Gastroesophageal sphincter (tissue), 4 donors: ENCODE results near the gene CECR2. TPM values are rescaled to one million over a fixed set of nuclear protein-coding genes. Genes with fewer than 3 reads are reported as not detected.
A peak's percentile ranks its signal among the peaks of the same experiment; 100 is the strongest.

Source experiments
- ATAC-seq: fragments of 150-250 bp; one replicate; pipeline ENCODE4 v1.9.1; 2016; ENCODE audit warnings: mild to moderate bottlenecking, moderate library complexity
- H3K27ac ChIP-seq, 4 donors: fragments of 200-600 bp; sonication (generic) in 3 of 4; 1 replicate in 3 of 4; 2 replicates in 1 of 4; pipeline ENCODE4 v1.5.1; 2016 to 2019
- H3K27me3 ChIP-seq: fragments of 200-600 bp; sonication (generic); one replicate; pipeline ENCODE4 v1.5.1; 2019
- H3K36me3 ChIP-seq, 2 donors: fragments of 200-600 bp; sonication (generic); one replicate each; pipeline ENCODE4 v1.5.1; 2019; ENCODE audit warnings: control low read depth in 1 of 2
- H3K4me1 ChIP-seq, 3 donors: fragments of 200-600 bp; sonication (generic); 1 replicate in 2 of 3; 2 replicates in 1 of 3; pipeline ENCODE4 v1.5.1; 2016 to 2019; ENCODE audit warnings: control low read depth in 2 of 3
- H3K4me3 ChIP-seq, 2 donors: fragments of 200-600 bp; sonication (generic); one replicate each; pipeline ENCODE4 v1.5.1; 2019; ENCODE audit warnings: mild to moderate bottlenecking in 1 of 2, moderate library complexity in 1 of 2
- H3K9me3 ChIP-seq, 3 donors: fragments of 200-600 bp; sonication (generic); one replicate each; pipeline ENCODE4 v1.5.1; 2017 to 2019; ENCODE audit warnings: control low read depth in 2 of 3
- CTCF ChIP-seq, 4 experiments: fragments of 200-600 bp in 2 of 4; fragments of 450-650 bp in 2 of 4; sonication (generic) in 1 of 4; IDR thresholded peaks; one replicate each; pipeline ENCODE4 v1.5.1; 2017 to 2019; ENCODE audit warnings: antibody characterized with exemption in 4 of 4, mild to moderate bottlenecking in 2 of 4, moderate library complexity in 2 of 4
- EP300 ChIP-seq: sonication (generic); formaldehyde crosslinking; IDR thresholded peaks from one replicate; pipeline ENCODE4 v1.6.1; 2017; ENCODE audit warnings: antibody characterized with exemption, mild to moderate bottlenecking
- POLR2A ChIP-seq, 2 donors: fragments of 450-650 bp; IDR thresholded peaks; one replicate each; pipeline ENCODE4 v1.6.1; 2017; ENCODE audit warnings: antibody characterized with exemption in 2 of 2, mild to moderate bottlenecking in 2 of 2, moderate library complexity in 1 of 2
- POLR2AphosphoS5 ChIP-seq: sonication (generic); formaldehyde crosslinking; IDR thresholded peaks from one replicate; pipeline ENCODE4 v1.6.1; 2017; ENCODE audit warnings: antibody characterized with exemption
- WGBS, 2 donors: methylation state at CpG; one replicate each; pipeline ENCODE4 v1.1.5; 2018; ENCODE audit warnings: low coverage in 1 of 2; 5-methylcytosine and 5-hydroxymethylcytosine counted together
- total RNA-seq, 4 donors: library from RNA; depleted of rRNA; stranded (reverse); fragments of >200 nt; gene quantifications; one replicate each; pipeline ENCODE4 v1.1.0, GENCODE V29; 2016

The CECR2 gene
- total RNA-seq, 4 donors from 2014 or later, result 0.72 to 1.7 (median 1.2) TPM

GRCh38 chr22:17581631-17582030, 212.4 kb downstream of the CECR2 start:
- ATAC-seq, result no peak
- Histone ChIP-seq H3K27me3 (peaks cover 8% of the 10 kb centered on the region), H3K9me3 (no peaks in the 10 kb centered on the region), H3K36me3 (no peaks in the 10 kb centered on the region), H3K4me3 (no peak overlapping the region), H3K27ac (no peak overlapping the region), H3K4me1 (peaks cover 0 to 11% (median 0%) of the 10 kb centered on the region in 3 donors)
- no CpG with 5 or more reads among the region's 17 CpGs for WGBS, 2 donors
- no peak for TF ChIP-seq CTCF (IDR thresholded peaks at IDR 0.05)
- TF ChIP-seq POLR2AphosphoS5, result no peak
- no peak for TF ChIP-seq EP300
- TF ChIP-seq POLR2A (IDR thresholded peaks at IDR 0.05), result no peak

GRCh38 chr22:17583151-17583550, 213.9 kb downstream of the CECR2 start:
- WGBS, 2 donors, result 70% methylated on average over 2 of the region's 10 CpGs; no CpG with 5 or more reads in 1 of the 2 donors

GRCh38 chr22:17586831-17587440, 217.7 kb downstream of the CECR2 start:
- 87% methylated on average over 10 of the region's 14 CpGs; no CpG with 5 or more reads in 1 of the 2 donors for WGBS, 2 donors
- Histone ChIP-seq H3K27me3 (no peaks in the 10 kb centered on the region), H3K36me3 (peaks cover 0 to 24% of the 10 kb centered on the region in 2 donors), H3K9me3 (no peaks in the 10 kb centered on the region), H3K4me3 (no peak overlapping the region), H3K4me1 (no peaks in the 10 kb centered on the region), H3K27ac (no peak overlapping the region)
- no peak for TF ChIP-seq CTCF (IDR thresholded peaks at IDR 0.05)
- no peak for TF ChIP-seq POLR2AphosphoS5
- no peak for TF ChIP-seq POLR2A (IDR thresholded peaks at IDR 0.05)
- no peak for TF ChIP-seq EP300
- ATAC-seq, result no peak

More at GRCh38 chr22:17583151-17583550, 213.9 kb downstream of the CECR2 start:
- H3K27ac ChIP-seq, result no peak overlapping the region
- no peak for ATAC-seq
- no peak for TF ChIP-seq POLR2AphosphoS5
- TF ChIP-seq CTCF (IDR thresholded peaks at IDR 0.05), result no peak
- TF ChIP-seq POLR2A (IDR thresholded peaks at IDR 0.05), result no peak
- TF ChIP-seq EP300, result no peak
- H3K4me1 ChIP-seq, result peaks cover 0 to 5% (median 0%) of the 10 kb centered on the region in 3 donors
- no peaks in the 10 kb centered on the region for H3K36me3 ChIP-seq
- no peak overlapping the region for H3K4me3 ChIP-seq
- no peaks in the 10 kb centered on the region for H3K9me3 ChIP-seq
- H3K27me3 ChIP-seq, result peaks cover 8% of the 10 kb centered on the region

- no peak for TF ChIP-seq POLR2AphosphoS5
- no peak for TF ChIP-seq POLR2A (IDR thresholded peaks at IDR 0.05)
- no peak for TF ChIP-seq EP300
- no peak for TF ChIP-seq CTCF (IDR thresholded peaks at IDR 0.05)
- peaks cover 0 to 31% of the 10 kb centered on the region in 2 donors for H3K36me3 ChIP-seq
- no peak for ATAC-seq
- WGBS, 2 donors, result 76 to 95% methylated on average over 4 to 8 of the region's 14 CpGs
- no peaks in the 10 kb centered on the region for H3K27me3 ChIP-seq
- H3K4me3 ChIP-seq, result no peak overlapping the region
- no peaks in the 10 kb centered on the region for H3K9me3 ChIP-seq
- no peaks in the 10 kb centered on the region for H3K4me1 ChIP-seq
- no peak overlapping the region for H3K27ac ChIP-seq
These were observed 218.4 kb downstream of the CECR2 start for GRCh38 chr22:17587629-17588028.

- ATAC-seq, result no peak
- WGBS, 2 donors, result 87 to 94% methylated on average over 10 to 11 of the region's 11 CpGs
- TF ChIP-seq POLR2AphosphoS5, result no peak
- no peak for TF ChIP-seq CTCF (IDR thresholded peaks at IDR 0.05)
- TF ChIP-seq POLR2A (IDR thresholded peaks at IDR 0.05), result no peak
- TF ChIP-seq EP300, result no peak
These were observed 219.3 kb downstream of the CECR2 start for GRCh38 chr22:17588606-17589005.

More at GRCh38 chr22:17588606-17589005, 219.3 kb downstream of the CECR2 start:
- Histone ChIP-seq H3K4me3 (no peak overlapping the region), H3K27me3 (no peaks in the 10 kb centered on the region), H3K4me1 (no peaks in the 10 kb centered on the region), H3K36me3 (peaks cover 0 to 41% of the 10 kb centered on the region in 2 donors), H3K27ac (peak overlapping the region in 1 of 4 donors; percentile 57), H3K9me3 (no peaks in the 10 kb centered on the region)
